GM19240 (cell line): ENCODE data around the gene SNAPC3.
A peak's percentile ranks its signal among the peaks of the same experiment; 100 is the strongest.
"Not testable (repeated sequence)": the region's sequence is repeated elsewhere in the genome, so short reads cannot be mapped to it uniquely, and the experiment has no call there.

ENCODE experiments used
- DNase-seq: peaks from one replicate; pipeline ENCODE4 v3.0.0; 2011; ENCODE audit warnings: low spot score; ENCODE audit not compliant: insufficient read length

Gene SNAPC3

GRCh38 chr9:15422372-15423230 lies at the start of gene SNAPC3:
Gene SNAPC3, plus strand, starts transcription at chr9:15422876. Its CDS starts 4 bp downstream, at chr9:15422880.
- peak; percentile 82 for DNase-seq

DNA sequence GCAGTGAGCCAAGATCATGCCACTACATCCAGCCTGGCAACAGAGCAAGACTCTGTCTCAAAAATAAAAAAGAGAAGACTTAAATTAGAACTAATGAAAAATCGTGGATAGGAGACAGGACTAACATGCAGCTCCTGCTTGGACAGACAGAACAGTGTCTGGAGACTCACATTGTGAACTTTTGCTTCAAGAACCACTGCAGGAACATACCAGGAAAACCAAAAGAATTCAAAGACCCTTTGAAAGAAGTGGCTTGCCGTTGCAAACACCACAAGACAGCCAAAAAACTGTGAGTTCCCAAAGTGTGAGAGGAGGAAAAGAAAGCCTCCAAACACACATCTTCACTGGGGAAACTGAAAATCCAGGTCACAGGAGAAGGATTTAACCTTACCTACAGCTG lies 48.8 kb upstream of the SNAPC3 start:
- no peak for DNase-seq

- no peak for DNase-seq
These were observed 48.4 kb upstream of the SNAPC3 start for GRCh38 chr9:15374310-15374709.

GRCh38 chr9:15374825-15375224 lies 47.9 kb upstream of the SNAPC3 start:
- no peak for DNase-seq

- no peak for DNase-seq
These were observed 44.8 kb upstream of the SNAPC3 start for GRCh38 chr9:15377625-15378540.

DNA sequence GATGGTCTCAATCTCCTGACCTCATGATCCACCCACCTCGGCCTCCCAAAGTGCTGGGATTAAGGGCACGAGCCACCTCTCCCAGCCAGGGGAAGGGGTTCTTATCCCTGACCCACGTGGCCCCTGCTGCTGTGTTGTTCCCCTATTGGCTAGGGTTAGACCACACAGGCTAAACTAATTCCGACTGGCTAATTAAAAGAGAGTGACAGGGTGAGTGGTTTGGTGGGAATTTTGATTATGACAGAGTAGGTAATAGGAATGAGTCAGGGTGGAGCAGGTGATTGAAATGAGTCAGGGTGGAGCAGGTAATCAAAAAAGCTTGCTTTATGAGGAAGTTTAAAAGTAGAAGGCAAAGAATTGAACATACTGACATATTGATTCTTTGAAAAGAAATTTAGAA lies 43.4 kb upstream of the SNAPC3 start:
- not testable (repeated sequence) for DNase-seq

GRCh38 chr9:15379888-15380287 lies 42.8 kb upstream of the SNAPC3 start:
- not testable (repeated sequence) for DNase-seq

- DNase-seq = no peak
These were observed 41.2 kb upstream of the SNAPC3 start for GRCh38 chr9:15381491-15381890.

DNA sequence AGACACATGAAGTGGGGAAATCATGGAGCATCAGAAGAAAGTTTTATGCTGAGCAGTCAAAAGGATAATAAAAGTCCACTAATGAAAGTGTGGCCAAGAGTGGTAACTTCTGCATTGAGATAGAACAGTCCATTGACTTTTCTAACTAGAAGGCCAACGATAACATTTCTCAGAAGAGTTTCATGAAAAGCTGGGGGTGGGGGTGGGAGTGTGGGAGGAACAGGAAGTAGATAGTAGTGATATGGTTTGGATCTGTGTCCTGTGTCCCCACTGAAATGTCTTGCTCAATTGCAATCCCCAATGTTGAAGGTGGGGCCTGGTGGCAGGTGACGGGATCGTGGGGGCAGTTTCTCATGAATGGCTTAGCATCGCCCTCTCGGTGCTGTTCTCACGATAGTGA lies 36.2 kb upstream of the SNAPC3 start:
- DNase-seq = no peak

DNA sequence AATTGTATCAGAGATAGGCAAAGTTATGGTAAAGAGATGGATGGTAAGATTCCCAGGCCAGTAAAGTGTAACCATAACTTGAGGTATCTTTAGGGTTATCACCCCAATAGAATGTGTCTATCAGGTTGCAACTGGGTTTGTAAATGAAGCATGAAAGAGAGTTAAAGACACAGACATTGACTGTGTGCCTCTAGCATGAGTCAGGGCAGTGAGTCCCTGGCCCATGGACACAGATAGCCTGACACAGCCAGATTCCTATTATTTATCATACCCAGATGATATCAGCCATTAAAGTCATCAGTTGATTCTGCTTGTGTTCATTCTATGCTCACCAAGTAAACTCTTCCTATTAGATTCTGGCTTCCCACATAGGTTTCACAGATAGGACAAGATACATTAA lies 33.5 kb upstream of the SNAPC3 start:
- no peak for DNase-seq

DNA sequence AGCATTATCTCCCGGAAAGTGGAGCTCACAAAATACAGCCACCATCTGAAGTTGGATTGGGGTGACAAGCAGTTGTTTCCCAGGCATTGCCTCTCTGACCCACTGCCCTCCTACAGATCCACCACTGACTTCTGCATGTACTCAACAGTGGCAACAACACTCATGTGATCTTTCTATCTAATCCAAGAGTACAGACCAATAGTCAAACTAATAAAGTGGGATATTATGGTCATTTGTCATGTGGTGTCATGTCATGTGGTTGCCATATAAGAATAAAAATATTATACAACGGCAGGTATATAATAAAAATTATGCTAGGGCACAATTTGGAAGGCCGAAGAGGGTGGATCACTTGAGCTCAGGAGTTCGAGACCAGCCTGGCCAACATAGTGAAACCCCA lies 33.0 kb upstream of the SNAPC3 start:
- DNase-seq = no peak

GRCh38 chr9:15390201-15390600 lies 32.5 kb upstream of the SNAPC3 start:
- no peak for DNase-seq

- DNase-seq = no peak
These were observed 30.3 kb upstream of the SNAPC3 start for GRCh38 chr9:15392363-15392762.

- no peak for DNase-seq
These were observed 22.3 kb upstream of the SNAPC3 start for GRCh38 chr9:15400281-15400941.

DNA sequence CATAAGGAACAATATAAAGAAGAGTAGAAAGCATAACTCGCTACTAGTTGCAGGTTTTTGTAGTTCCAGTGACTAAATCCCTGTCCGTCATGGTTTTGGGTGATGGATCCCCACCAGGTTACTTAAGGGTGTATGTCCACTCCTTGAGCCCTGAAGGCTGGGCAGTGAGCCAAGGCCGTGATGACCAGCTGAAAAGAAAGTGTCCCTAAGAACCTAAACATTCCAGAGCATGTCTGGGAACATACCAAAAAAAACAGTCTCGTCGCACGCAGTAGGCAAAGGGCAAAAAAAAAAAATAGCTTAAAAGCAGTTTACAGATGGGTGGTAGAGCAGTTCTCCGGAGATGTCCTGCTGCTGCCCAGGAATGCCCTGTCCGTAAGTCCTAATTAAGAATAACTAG lies 21.4 kb upstream of the SNAPC3 start:
- no peak for DNase-seq

DNA sequence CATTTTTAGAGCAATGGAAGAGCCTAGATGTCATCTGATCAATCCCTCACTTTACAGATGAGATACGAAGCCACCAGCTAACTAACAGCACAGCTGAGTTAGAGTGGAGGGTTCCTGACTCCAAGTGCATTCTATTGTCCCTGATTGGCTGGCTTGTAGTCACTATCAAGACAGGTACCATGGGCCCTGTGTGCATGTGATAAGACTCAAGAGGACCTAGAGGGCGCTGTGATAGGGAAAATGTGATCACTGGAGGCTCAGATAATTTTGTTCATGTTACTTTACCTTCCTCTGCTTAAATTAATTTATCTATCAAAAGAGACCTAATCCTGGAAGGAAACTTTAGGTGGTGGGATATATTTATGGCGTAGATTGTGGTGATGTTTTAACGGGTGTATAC lies 19.5 kb upstream of the SNAPC3 start:
- DNase-seq = no peak

- no peak for DNase-seq
These were observed 18.5 kb upstream of the SNAPC3 start for GRCh38 chr9:15404171-15404570.

- no peak for DNase-seq
These were observed 5.8 kb upstream of the SNAPC3 start for GRCh38 chr9:15416880-15417279.

GRCh38 chr9:15417626-15418025 lies 5.0 kb upstream of the SNAPC3 start:
- DNase-seq = no peak

DNA sequence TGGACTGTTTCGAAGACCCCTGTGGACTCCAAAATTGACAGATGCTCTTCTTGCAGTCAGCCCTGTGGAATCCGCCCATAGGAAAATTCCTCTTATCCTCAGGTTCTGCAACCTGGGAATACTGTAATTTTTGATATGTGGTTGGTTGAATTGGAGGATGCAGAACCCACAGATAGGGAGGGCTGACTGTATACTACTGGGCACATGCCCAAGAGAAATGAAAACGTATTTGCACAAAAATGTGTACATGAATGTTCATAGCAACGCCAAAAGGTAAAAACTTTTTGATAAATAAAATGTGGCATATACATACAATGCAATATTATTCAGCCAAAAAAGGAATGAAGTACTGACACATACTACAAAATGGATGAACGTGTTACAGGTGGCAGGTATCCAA lies 1.9 kb upstream of the SNAPC3 start:
- no peak for DNase-seq

- DNase-seq = no peak
These were observed 1.1 kb upstream of the SNAPC3 start for GRCh38 chr9:15421532-15421931.

DNA sequence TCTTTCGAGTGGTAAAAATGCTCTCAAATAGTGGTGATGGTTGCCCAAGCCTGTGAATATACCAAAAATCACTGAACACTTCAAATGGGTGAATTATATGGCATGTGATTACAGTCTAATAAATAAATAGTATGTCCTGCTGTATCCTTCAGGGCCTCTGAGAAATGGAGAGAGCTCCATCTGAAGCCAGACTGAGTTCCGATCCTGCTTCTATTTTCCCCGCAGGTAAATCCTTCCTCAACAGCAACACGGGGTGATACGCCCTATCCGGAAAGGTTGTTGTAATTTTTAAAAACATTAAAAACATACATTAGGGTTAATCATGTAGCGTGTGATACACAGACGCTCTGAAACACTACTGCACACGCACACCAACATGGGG lies 695 bp upstream of the SNAPC3 start:
- DNase-seq = no peak
